ENCODE results near the gene TENM3. TPM values are rescaled to one million over a fixed set of nuclear protein-coding genes. Genes with fewer than 3 reads are reported as not detected.

Gene TENM3
- total RNA-seq, 1 donor from 2014 or later = 2.8 TPM

DNA sequence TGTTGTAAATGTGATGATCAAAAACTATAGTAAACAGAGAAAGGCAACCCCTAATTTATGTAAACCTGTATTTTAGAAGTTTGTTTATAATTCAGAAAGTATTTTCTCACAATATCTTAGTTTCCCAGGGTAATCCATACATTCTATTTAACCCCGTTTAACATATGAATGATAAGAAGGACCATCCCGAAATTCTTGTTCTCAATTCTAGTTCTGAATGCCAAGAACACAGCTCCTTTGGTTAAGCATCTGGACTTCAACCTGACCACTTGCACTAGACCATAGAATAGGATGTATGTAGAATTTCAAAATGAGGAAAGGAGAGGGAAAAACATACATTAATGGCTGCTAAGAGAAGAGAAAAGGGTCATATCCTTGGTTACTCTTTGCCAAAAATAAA lies 227.0 kb downstream of the TENM3 start:
- DNase-seq (ENCODE audit: low spot score in 2 of 2) = no peak
- H3K36me3 ChIP-seq = no peaks in the 10 kb centered on the region
- H3K9me3 ChIP-seq = peaks cover 0 to 7% of the 10 kb centered on the region in 2 donors
- TF ChIP-seq, protein P1, sequence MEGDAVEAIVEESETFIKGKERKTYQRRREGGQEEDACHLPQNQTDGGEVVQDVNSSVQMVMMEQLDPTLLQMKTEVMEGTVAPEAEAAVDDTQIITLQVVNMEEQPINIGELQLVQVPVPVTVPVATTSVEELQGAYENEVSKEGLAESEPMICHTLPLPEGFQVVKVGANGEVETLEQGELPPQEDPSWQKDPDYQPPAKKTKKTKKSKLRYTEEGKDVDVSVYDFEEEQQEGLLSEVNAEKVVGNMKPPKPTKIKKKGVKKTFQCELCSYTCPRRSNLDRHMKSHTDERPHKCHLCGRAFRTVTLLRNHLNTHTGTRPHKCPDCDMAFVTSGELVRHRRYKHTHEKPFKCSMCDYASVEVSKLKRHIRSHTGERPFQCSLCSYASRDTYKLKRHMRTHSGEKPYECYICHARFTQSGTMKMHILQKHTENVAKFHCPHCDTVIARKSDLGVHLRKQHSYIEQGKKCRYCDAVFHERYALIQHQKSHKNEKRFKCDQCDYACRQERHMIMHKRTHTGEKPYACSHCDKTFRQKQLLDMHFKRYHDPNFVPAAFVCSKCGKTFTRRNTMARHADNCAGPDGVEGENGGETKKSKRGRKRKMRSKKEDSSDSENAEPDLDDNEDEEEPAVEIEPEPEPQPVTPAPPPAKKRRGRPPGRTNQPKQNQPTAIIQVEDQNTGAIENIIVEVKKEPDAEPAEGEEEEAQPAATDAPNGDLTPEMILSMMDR (IDR thresholded peaks at IDR 0.05) = no peak
- intact Hi-C loops (cut with DNase I) = no loop called here
- no peaks in the 10 kb centered on the region for H3K4me1 ChIP-seq
- H3K27ac ChIP-seq = no peak overlapping the region
- H3K4me3 ChIP-seq = no peak overlapping the region
- H3K27me3 ChIP-seq = no peaks in the 10 kb centered on the region

DNA sequence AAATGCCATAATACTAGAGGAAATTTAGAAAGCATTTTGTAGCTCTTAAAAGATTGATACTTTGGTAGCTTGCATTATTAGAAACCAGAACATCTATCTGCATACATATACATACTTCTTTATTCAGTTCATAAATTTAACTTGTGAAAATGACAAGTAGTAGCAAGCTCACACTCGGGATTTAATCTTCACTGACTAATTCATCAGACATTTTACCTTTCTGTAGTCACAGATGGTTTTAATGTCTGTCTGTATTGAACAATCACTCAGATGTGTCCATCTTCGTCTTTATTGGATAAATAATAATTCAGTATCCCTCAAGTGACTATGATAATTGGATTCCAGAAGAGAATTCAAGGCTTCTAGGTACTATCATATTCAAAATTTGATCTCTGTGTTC lies 232.3 kb downstream of the TENM3 start:
- no peak overlapping the region for H3K4me3 ChIP-seq
- intact Hi-C loops (cut with DNase I) = no loop called here
- no peaks in the 10 kb centered on the region for H3K36me3 ChIP-seq
- no peak for DNase-seq (ENCODE audit: low spot score in 2 of 2)
- H3K4me1 ChIP-seq = no peaks in the 10 kb centered on the region
- no peak overlapping the region for H3K27ac ChIP-seq
- no peaks in the 10 kb centered on the region for H3K27me3 ChIP-seq
- TF ChIP-seq, protein P1 (IDR thresholded peaks at IDR 0.05) = no peak
- peaks cover 0 to 7% of the 10 kb centered on the region in 2 donors for H3K9me3 ChIP-seq

DNA sequence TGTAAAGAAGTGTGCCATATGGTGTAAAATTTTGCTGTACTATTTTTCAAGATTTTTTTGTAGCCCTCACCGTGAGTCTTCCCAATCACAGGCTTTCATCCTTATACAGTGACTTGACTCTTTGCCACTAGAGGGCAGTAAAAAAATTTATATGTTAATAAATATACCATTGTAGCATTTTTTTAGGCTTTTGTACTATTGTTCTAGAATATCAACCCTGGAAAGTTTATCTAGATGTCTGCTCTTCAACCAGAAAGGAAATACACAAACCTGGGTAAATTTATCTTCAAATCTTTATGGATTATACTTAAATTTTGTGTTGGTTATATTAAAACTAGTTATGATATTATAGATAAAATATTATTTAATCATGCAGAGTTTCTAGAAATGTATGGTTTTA lies 235.3 kb downstream of the TENM3 start:
- no peak for DNase-seq (ENCODE audit: low spot score in 2 of 2)
- Histone ChIP-seq H3K27ac (no peak overlapping the region), H3K27me3 (no peaks in the 10 kb centered on the region), H3K4me3 (no peak overlapping the region), H3K36me3 (no peaks in the 10 kb centered on the region), H3K4me1 (no peaks in the 10 kb centered on the region), H3K9me3 (no peaks in the 10 kb centered on the region)
- intact Hi-C loops (cut with DNase I) = loop anchor here (1.0 kb wide), 1 partner anchor 328 kb away; no protein-coding TSS in a partner anchor
- TF ChIP-seq, protein P1 (IDR thresholded peaks at IDR 0.05) = peak in 2 of 3 experiments; percentile 58 to 59

DNA sequence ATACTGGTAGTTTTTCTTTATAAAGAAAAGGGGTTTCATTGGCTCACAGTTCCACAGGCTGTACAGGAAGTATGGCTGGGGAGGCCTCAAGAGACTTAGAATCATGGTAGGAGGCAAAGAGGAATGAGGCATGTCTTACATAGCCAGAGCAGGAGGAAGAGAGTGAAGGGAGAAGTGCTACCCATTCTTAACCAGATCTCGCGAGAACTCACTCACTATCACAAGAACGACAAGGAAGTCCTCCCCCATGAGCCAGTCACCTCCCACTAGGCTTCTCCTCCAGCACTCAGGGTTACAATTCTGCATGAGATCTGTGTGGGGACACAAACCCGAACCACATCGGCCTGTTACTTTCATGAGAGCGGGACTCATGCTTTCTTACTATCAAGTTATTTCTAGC lies 240.5 kb downstream of the TENM3 start:
- Histone ChIP-seq H3K27ac (no peak overlapping the region), H3K27me3 (no peaks in the 10 kb centered on the region), H3K4me3 (no peak overlapping the region), H3K4me1 (no peaks in the 10 kb centered on the region), H3K36me3 (no peaks in the 10 kb centered on the region), H3K9me3 (no peaks in the 10 kb centered on the region)
- no peak for DNase-seq (ENCODE audit: low spot score in 2 of 2)
- TF ChIP-seq, protein P1 (IDR thresholded peaks at IDR 0.05) = no peak
- intact Hi-C loops (cut with DNase I) = no loop called here

DNA sequence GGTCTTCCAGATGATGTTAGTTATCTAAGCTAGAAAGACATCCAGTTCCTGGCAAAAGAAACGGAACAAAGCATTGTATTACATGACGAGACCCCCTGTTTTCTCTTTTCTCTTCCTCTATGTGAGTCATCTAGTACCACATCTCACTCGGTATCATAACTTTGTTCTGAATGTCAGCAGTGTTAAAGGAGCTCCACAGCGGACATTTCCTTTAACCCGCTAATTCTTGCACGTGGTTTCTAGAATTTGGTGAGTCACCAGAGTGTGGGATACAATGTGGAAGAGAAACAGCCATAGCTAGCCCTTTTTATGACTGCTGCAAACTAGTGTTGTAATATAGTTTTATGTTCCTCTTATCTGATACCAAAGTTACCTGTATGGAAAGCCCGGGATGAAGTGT lies 243.7 kb downstream of the TENM3 start:
- Histone ChIP-seq H3K4me3 (no peak overlapping the region), H3K36me3 (no peaks in the 10 kb centered on the region), H3K27ac (no peak overlapping the region), H3K4me1 (no peaks in the 10 kb centered on the region), H3K27me3 (no peaks in the 10 kb centered on the region), H3K9me3 (no peaks in the 10 kb centered on the region)
- intact Hi-C loops (cut with DNase I) = no loop called here
- TF ChIP-seq, protein P1 (IDR thresholded peaks at IDR 0.05) = no peak
- DNase-seq (ENCODE audit: low spot score in 2 of 2) = no peak

DNA sequence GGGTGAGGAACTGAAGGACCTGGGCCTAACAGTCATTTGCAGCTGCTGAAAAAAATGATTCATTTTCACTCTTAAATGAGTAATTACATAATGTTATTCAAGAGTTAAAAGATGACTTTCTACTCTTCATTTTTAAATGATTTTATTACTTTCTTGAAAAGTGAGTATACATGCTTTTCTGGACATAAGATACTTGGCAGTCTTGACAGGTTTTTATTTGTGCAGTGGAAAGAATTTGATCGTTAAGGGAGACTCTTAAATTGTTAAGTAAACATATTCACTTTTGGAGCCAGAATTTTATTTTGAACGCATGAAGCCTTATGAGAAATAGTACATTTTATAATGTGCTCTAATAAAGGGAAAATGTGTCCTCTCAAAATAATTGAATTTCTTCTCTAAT lies 245.7 kb downstream of the TENM3 start:
- intact Hi-C loops (cut with DNase I) = no loop called here
- no peak overlapping the region for H3K27ac ChIP-seq
- H3K9me3 ChIP-seq = no peaks in the 10 kb centered on the region
- no peak overlapping the region for H3K4me3 ChIP-seq
- H3K36me3 ChIP-seq = no peaks in the 10 kb centered on the region
- H3K27me3 ChIP-seq = no peaks in the 10 kb centered on the region
- no peak for DNase-seq (ENCODE audit: low spot score in 2 of 2)
- TF ChIP-seq, protein P1 (IDR thresholded peaks at IDR 0.05) = no peak
- no peaks in the 10 kb centered on the region for H3K4me1 ChIP-seq

All from ascending aorta (tissue), 2 donors.